Activated naive CD8-positive, alpha-beta T cell (primary cell): ENCODE measurements around the gene CSTPP1.
"Not testable (repeated sequence)": the region's sequence is repeated elsewhere in the genome, so short reads cannot be mapped to it uniquely, and the experiment has no call there.

Source experiments
- H3K27ac Mint-ChIP-seq: one replicate; pipeline ENCODE4 v1.8.0; 2021; ENCODE audit warnings: mixed read lengths
- H3K27me3 Mint-ChIP-seq: one replicate; pipeline ENCODE4 v1.8.0; 2021; ENCODE audit warnings: mixed read lengths
- H3K36me3 Mint-ChIP-seq: one replicate; pipeline ENCODE4 v1.8.0; 2021; ENCODE audit warnings: mixed read lengths
- H3K4me1 Mint-ChIP-seq: one replicate; pipeline ENCODE4 v1.8.0; 2021; ENCODE audit warnings: low read depth, mixed read lengths
- H3K4me3 Mint-ChIP-seq: one replicate; pipeline ENCODE4 v1.8.0; 2021; ENCODE audit warnings: mild to moderate bottlenecking, mixed read lengths
- H3K9me3 Mint-ChIP-seq: one replicate; pipeline ENCODE4 v1.8.0; 2021; ENCODE audit warnings: low read depth, mixed read lengths

Gene CSTPP1

GRCh38 chr11:47208008-47208552 is 271.5 kb downstream of the CSTPP1 start:
- H3K4me3 Mint-ChIP-seq, H3K27me3 Mint-ChIP-seq, H3K36me3 Mint-ChIP-seq, H3K4me1 Mint-ChIP-seq, H3K9me3 Mint-ChIP-seq, H3K27ac Mint-ChIP-seq: not testable (repeated sequence)

GRCh38 chr11:47208628-47209027 is 272.1 kb downstream of the CSTPP1 start:
- no peaks in the 10 kb centered on the region for H3K9me3 Mint-ChIP-seq
- no peaks in the 10 kb centered on the region for H3K36me3 Mint-ChIP-seq
- no peak overlapping the region for H3K27ac Mint-ChIP-seq
- H3K4me3 Mint-ChIP-seq, result no peak overlapping the region
- no peaks in the 10 kb centered on the region for H3K4me1 Mint-ChIP-seq
- no peaks in the 10 kb centered on the region for H3K27me3 Mint-ChIP-seq
